HUES6 (cell line): ENCODE data around the gene RALGPS2.
"Not testable (repeated sequence)": the region's sequence is repeated elsewhere in the genome, so short reads cannot be mapped to it uniquely, and the experiment has no call there.

Source experiments
- H3K27ac ChIP-seq: 2 replicates; pipeline ENCODE4 v1.7.0; 2013; ENCODE audit warnings: low read depth, mild to moderate bottlenecking, low read length, inconsistent platforms
- H3K27me3 ChIP-seq: 2 replicates; pipeline ENCODE4 v1.6.1; 2013; ENCODE audit warnings: low read length; ENCODE audit not compliant: control insufficient read depth, insufficient read depth
- H3K36me3 ChIP-seq: 2 replicates; pipeline ENCODE4 v1.6.1; 2013; ENCODE audit warnings: low read length; ENCODE audit not compliant: control insufficient read depth, insufficient read depth
- H3K4me1 ChIP-seq: 2 replicates; pipeline ENCODE4 v1.6.1; 2013; ENCODE audit warnings: low read length; ENCODE audit not compliant: control insufficient read depth, insufficient read depth
- H3K4me3 ChIP-seq: 2 replicates; pipeline ENCODE4 v1.5.1; 2013; ENCODE audit warnings: low read depth, low read length
- H3K9ac ChIP-seq: one replicate; pipeline ENCODE4 v1.6.1; 2013; ENCODE audit warnings: mild to moderate bottlenecking, low read length
- H3K9me3 ChIP-seq: 2 replicates; pipeline ENCODE4 v1.6.1; 2013; ENCODE audit warnings: low read depth, low read length; ENCODE audit not compliant: control insufficient read depth, insufficient read depth

RALGPS2 gene

DNA sequence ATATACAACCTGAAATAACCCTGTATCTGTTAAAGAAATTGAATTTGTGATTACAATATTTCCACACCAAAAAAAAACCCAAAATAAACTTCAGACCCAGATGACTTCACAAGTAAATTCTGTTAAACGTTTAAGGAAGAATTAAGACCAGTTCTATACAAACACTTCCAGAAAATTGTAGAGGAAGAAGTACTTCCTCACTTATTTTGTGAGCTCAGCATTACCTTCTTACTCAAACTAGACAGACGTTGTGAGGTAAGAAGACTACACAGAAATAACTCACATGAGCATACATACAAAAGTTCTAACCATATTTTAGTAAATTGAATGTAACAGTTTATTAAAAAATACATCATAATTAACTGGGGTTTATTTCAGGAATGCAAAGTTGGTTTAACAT, 18.8 kb downstream of the RALGPS2 start:
- H3K9me3 ChIP-seq = no peaks in the 10 kb centered on the region
- H3K4me3 ChIP-seq = no peak overlapping the region
- H3K36me3 ChIP-seq = peaks cover 14% of the 10 kb centered on the region
- H3K4me1 ChIP-seq = no peaks in the 10 kb centered on the region
- no peaks in the 10 kb centered on the region for H3K27me3 ChIP-seq
- H3K27ac ChIP-seq = no peak overlapping the region
- H3K9ac ChIP-seq = no peak overlapping the region

GRCh38 chr1:178745260-178745659, 20.2 kb downstream of the RALGPS2 start:
- no peaks in the 10 kb centered on the region for H3K4me1 ChIP-seq
- peaks cover 14% of the 10 kb centered on the region for H3K36me3 ChIP-seq

GRCh38 chr1:178746345-178746744, 21.3 kb downstream of the RALGPS2 start:
- H3K36me3 ChIP-seq = peaks cover 13% of the 10 kb centered on the region
- H3K9ac ChIP-seq = no peak overlapping the region
- no peak overlapping the region for H3K4me3 ChIP-seq

More at GRCh38 chr1:178745260-178745659, 20.2 kb downstream of the RALGPS2 start:
- Histone ChIP-seq H3K4me3 (no peak overlapping the region), H3K9me3 (no peaks in the 10 kb centered on the region), H3K27ac (no peak overlapping the region), H3K9ac (no peak overlapping the region), H3K27me3 (no peaks in the 10 kb centered on the region)

DNA sequence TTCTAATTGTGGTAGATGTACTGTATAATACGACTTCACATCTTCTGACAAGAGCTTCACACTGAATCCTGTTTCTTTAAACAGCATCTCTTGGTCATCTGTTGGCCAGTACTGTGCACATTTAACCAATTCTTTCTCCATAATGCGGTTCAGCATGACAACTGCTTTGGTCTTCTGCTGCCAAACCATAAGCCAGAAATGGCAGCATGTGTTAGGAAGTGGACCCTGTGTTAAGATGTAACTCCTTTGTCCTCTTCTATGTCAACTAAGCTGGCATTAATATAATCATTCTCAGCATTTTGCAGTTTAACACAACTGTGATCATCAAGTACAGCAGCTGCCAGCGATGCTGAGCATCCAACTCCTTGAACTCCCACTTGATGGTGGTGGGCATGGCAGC, 22.3 kb downstream of the RALGPS2 start:
- not testable (repeated sequence) for H3K9ac ChIP-seq, H3K36me3 ChIP-seq

More at GRCh38 chr1:178746345-178746744, 21.3 kb downstream of the RALGPS2 start:
- no peaks in the 10 kb centered on the region for H3K4me1 ChIP-seq
- no peak overlapping the region for H3K27ac ChIP-seq
- no peaks in the 10 kb centered on the region for H3K9me3 ChIP-seq
- no peaks in the 10 kb centered on the region for H3K27me3 ChIP-seq

DNA sequence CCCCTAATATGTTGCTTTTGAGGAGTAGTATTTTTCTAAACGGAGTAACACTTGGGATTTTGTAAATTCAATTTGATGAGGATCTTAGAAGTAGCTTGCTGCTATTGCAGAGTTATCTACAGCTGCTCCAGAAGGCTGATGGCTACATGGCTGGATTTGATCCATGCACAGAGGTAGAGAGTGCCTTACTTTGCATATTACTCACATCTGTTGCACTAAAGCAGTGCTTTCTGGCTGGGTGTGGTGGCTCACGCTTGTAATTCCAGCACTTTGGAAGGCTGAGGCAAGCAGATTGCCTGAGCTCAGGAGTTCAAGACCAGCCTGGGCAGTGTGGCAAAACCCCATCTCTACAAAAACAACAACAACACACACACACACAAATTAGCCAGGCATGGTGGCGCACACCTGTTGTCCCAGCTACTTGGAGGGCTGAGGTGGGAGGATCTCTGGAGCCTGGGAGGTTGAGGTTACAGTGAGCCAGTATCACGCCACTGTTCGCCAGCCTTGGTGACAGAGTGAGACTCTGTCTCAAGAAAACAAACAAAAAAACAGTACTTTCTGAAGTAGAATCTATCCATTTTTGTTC, 24.6 kb downstream of the RALGPS2 start:
- no peak overlapping the region for H3K4me3 ChIP-seq
- H3K9me3 ChIP-seq = no peaks in the 10 kb centered on the region
- H3K27me3 ChIP-seq = no peaks in the 10 kb centered on the region
- H3K36me3 ChIP-seq = no peaks in the 10 kb centered on the region
- H3K27ac ChIP-seq = no peak overlapping the region
- H3K9ac ChIP-seq = no peak overlapping the region
- no peaks in the 10 kb centered on the region for H3K4me1 ChIP-seq

More for the DNA sequence above, 22.3 kb downstream of the RALGPS2 start:
- not testable (repeated sequence) for H3K27ac ChIP-seq, H3K4me1 ChIP-seq, H3K9me3 ChIP-seq, H3K4me3 ChIP-seq, H3K27me3 ChIP-seq

DNA sequence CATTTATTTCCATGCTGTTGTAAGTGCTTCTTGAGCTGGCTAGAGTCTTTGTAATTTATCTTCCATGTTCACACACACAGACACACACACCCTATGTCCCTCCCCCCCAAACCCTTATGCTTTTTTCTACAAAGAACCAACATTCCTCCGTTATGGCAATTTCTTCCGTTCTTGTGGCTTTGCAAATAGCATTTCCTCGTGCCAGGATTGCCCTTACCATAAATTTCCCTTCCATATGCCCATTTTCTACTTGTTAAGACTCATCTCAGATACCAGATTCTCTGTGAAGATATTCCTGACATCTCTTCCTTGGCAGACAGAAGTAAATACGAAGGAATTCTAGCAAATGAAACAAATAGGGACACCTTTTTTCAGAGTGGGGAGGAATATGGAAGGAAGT, 26.0 kb downstream of the RALGPS2 start:
- Histone ChIP-seq H3K9ac (no peak overlapping the region), H3K36me3 (no peaks in the 10 kb centered on the region)

GRCh38 chr1:178752891-178753290, 27.8 kb downstream of the RALGPS2 start:
- Histone ChIP-seq H3K9me3 (peaks cover 5% of the 10 kb centered on the region; the same call in 1 of the 2 replicates), H3K36me3 (no peaks in the 10 kb centered on the region), H3K27me3 (no peaks in the 10 kb centered on the region), H3K27ac (no peak overlapping the region), H3K4me3 (no peak overlapping the region), H3K4me1 (no peaks in the 10 kb centered on the region), H3K9ac (no peak overlapping the region)

More for the DNA sequence above, 26.0 kb downstream of the RALGPS2 start:
- H3K27ac ChIP-seq = no peak overlapping the region
- H3K4me3 ChIP-seq = no peak overlapping the region
- no peaks in the 10 kb centered on the region for H3K4me1 ChIP-seq
- H3K27me3 ChIP-seq = no peaks in the 10 kb centered on the region
- peaks cover 5% of the 10 kb centered on the region; the same call in 1 of the 2 replicates for H3K9me3 ChIP-seq

DNA sequence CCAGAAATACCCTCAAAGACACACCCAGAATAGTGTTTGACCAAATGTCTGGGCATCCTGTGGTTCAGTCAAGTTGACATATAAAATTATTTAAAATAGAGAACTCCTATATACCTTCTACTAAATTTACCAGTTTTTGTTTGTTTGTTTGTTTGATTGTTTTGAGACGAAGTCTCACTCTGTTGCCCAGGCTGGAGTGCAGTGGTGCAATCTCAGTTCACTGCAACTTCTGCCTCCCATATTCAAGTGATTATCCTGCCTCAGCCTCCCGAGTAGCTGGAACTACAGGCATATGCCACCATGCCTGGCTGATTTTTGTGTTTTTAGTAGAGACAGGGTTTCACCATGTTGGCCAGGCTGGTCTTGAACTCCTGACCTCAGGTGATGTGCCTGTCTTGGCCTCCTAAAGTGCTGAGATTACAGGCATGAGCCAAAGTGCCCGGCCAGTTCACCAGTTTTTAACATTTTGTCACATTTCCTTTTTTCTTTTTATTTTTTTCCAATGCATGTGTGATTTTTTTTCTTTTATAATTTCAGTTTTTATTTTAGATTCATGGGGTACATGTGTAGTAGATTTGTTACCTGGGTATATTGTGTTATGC, 29.7 kb downstream of the RALGPS2 start:
- H3K9me3 ChIP-seq, H3K27me3 ChIP-seq, H3K4me3 ChIP-seq, H3K36me3 ChIP-seq, H3K27ac ChIP-seq, H3K4me1 ChIP-seq, H3K9ac ChIP-seq: not testable (repeated sequence)

DNA sequence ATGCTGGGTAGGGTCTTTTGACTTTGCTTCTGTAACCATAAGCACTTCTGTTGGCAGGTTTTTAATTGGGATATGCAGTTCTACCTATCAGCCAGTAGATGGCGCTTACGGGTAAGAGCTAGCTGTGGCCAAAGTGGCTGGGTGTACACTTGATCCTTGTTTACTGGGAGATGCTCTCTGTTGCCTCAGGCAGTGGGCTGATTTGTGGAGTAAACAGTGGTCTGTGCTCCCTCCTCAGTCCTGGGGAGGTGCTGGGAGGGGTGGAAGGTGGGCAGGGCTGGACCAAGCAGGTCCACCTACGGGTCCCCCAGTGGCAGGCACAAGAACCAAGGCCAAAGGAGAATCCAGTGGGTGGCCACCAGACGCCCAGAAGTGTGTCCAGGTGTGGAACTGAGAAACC, 43.4 kb downstream of the RALGPS2 start:
- Histone ChIP-seq H3K27ac (no peak overlapping the region), H3K4me1 (peaks cover 2% of the 10 kb centered on the region; the same call in 1 of the 2 replicates), H3K4me3 (no peak overlapping the region), H3K9me3 (peaks cover 22% of the 10 kb centered on the region), H3K36me3 (peaks cover 6% of the 10 kb centered on the region; the same call in 1 of the 2 replicates), H3K9ac (no peak overlapping the region), H3K27me3 (no peaks in the 10 kb centered on the region)

DNA sequence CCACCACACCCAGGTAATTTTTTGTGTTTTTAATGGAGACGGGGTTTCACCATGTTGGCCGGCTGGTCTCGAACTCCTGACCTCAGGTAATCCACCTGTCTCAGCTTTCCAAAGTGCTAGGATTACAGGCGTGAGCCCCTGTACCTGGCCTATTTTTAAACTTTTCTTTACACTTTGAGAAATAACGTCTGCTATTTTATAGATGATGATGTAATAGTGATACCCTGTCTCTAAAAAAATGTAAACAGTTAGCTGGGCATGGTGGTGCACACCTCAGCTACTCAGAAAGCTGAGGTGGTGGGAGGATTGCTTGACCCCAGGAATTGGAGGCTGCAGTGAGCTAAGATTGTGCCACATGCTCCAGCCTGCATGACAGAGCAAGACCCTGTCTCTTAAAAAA, 47.9 kb downstream of the RALGPS2 start:
- Histone ChIP-seq H3K27ac (no peak overlapping the region), H3K4me1 (no peaks in the 10 kb centered on the region), H3K9ac (no peak overlapping the region), H3K9me3 (peaks cover 3% of the 10 kb centered on the region; the same call in 1 of the 2 replicates), H3K27me3 (no peaks in the 10 kb centered on the region), H3K4me3 (no peak overlapping the region), H3K36me3 (peaks cover 5% of the 10 kb centered on the region)

DNA sequence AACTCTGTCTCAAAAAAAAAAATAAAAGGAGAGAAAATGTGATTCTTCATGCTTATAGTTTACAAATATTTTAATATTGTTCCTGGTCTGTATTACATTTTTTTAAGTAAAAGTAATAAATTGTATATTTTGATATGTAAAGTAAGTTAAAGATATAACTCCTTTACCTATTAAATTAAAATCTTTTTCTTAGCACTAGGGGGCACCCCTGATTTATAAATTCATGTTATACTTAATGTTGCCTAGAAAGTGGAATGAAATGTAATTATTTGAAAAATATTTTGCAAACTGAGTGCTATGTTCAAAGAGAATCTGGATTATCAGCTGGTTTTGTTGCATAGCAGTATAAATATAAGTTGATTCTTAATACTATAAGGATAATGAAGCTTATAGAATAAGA, 49.2 kb downstream of the RALGPS2 start:
- Histone ChIP-seq H3K36me3 (peaks cover 5% of the 10 kb centered on the region), H3K27ac (no peak overlapping the region), H3K4me3 (no peak overlapping the region), H3K4me1 (no peaks in the 10 kb centered on the region), H3K27me3 (no peaks in the 10 kb centered on the region), H3K9me3 (no peaks in the 10 kb centered on the region; the same call in 1 of the 2 replicates), H3K9ac (no peak overlapping the region)
